ENCODE data around the gene SLC12A4.

DNA sequence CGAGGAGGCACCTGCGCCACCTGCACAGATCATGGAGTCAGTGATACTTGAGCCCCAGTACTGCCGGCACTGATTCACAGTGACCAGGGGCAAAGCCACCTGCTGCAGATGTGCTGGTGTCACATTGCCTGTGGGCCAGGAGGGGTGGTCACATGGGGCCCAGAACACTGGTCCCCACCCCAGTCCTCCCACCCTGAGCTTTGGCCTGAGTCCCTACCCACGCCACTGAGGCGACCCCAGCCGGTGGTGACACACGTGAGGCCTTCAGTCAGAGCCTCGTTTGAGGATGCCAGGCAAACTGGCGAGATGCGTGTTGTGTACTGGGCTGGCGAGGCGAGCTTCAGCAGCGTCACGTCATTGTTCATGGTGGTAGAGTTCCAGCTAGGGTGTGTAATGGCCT lies 38.2 kb downstream of the SLC12A4 start:
- TF ChIP-seq, protein P1, sequence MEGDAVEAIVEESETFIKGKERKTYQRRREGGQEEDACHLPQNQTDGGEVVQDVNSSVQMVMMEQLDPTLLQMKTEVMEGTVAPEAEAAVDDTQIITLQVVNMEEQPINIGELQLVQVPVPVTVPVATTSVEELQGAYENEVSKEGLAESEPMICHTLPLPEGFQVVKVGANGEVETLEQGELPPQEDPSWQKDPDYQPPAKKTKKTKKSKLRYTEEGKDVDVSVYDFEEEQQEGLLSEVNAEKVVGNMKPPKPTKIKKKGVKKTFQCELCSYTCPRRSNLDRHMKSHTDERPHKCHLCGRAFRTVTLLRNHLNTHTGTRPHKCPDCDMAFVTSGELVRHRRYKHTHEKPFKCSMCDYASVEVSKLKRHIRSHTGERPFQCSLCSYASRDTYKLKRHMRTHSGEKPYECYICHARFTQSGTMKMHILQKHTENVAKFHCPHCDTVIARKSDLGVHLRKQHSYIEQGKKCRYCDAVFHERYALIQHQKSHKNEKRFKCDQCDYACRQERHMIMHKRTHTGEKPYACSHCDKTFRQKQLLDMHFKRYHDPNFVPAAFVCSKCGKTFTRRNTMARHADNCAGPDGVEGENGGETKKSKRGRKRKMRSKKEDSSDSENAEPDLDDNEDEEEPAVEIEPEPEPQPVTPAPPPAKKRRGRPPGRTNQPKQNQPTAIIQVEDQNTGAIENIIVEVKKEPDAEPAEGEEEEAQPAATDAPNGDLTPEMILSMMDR (IDR thresholded peaks at IDR 0.05), result no peak
- no peak for TF ChIP-seq POLR2A (IDR thresholded peaks at IDR 0.05)

All from suprapubic skin (tissue), 3 donors.